Left forelimb (tissue), 1 donor: ENCODE results near the gene GMPR.
A peak's percentile ranks its signal among the peaks of the same experiment; 100 is the strongest.

ENCODE experiments used
- DNase-seq: peaks from one replicate; pipeline ENCODE4 v3.0.0-alpha.2; 2018; ENCODE audit warnings: low spot score

The GMPR gene

DNA sequence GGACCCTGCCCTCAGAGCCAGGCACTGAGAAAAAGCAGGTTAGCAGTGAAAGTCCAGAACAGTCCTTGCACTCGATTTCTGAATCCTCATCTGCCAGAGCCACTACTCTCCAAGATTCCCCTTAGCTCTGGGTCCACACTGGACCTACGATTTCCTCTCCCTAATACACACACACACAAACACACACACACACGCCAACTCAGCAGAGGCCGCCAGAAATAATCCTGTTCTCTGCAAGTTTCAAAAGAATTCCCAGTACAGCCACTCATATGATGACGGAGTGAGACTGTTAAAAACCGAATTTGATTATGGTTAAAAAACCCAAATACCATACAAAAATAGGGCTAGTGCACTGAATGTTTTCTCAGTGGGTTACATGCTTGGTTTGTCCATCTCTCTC lies 90.8 kb downstream of the GMPR start:
- DNase-seq, result no peak

GRCh38 chr6:16331384-16332174 lies 93.2 kb downstream of the GMPR start:
- DNase-seq, result no peak

GRCh38 chr6:16332175-16332542 lies 93.8 kb downstream of the GMPR start:
- DNase-seq, result peak; percentile 85

- no peak for DNase-seq
These were observed 95.2 kb downstream of the GMPR start for GRCh38 chr6:16333580-16333979.

GRCh38 chr6:16334671-16335070 lies 96.3 kb downstream of the GMPR start:
- no peak for DNase-seq

DNA sequence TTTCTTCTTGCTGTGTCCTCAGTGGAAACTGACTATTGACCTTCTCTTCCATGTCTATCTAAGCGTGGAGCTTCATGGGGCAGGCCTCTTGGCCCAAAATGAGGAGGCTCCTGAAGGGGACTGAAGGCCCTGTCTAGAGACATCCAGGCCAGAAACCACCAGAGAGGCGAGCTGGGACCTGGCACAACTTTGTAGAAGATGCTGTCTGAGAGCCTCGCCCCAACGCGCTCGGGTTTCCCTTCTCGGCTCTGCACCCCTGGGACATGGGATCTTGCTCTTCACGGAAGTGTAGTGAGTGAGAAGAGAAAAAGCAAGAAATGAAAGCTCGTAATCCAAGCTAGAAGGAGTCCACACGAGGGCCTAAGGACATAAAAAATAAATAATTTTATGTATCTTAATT lies 96.8 kb downstream of the GMPR start:
- DNase-seq, result no peak

GRCh38 chr6:16336056-16336818 lies 97.8 kb downstream of the GMPR start:
- no peak for DNase-seq

- no peak for DNase-seq
These were observed 98.5 kb downstream of the GMPR start for GRCh38 chr6:16336911-16337294.

DNA sequence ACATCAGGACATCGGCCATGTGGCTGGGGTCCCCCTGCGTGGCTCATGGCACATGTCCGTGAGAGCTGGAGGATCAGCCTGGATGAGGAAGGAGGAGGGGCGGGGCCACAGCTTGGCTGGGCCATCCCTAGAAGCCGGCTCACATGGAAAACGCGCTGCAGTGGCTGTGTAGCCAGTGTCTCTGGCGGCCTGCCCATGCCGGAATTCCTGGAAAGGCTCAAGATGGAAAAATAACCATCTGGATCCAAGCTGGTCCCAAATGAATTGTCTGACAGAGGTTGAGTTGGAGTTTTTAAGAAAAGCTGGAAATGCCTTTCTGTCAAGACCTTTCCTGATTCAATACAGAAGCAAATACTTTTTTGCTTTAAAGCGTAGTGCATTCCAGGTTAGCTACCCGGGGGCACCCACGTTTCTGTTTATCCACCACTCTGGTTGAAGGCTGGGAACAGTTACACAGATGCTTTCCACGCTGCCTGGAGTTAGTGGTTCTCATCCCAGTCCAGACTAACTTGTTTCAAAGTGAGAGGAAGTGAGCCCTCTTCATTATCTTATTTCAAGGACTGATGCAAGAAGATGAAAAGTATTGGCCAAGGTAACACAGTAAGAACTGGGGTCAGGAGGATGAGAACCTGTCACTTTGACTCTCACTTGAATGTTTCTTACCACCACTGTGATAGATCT lies 99.0 kb downstream of the GMPR start:
- peak; percentile 98 for DNase-seq

GRCh38 chr6:16338577-16339264 lies 100.3 kb downstream of the GMPR start:
- DNase-seq, result no peak

DNA sequence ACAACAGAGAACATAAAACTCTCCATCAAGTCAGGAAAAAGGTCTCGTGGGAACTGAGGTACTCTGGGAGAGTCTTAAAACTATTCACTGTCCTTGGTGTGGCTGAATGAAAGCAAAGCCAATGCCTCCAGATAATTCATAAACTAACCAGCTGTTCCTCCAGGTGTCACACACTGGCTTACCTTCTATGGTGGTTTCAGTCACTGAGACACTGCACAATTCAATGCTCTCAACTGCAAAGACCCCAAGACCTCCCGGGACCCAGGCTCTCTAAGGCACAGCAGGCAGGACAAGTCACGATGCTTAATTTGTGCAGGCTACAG lies 100.8 kb downstream of the GMPR start:
- no peak for DNase-seq

- no peak for DNase-seq
These were observed 105.2 kb downstream of the GMPR start for GRCh38 chr6:16343593-16343992.

DNA sequence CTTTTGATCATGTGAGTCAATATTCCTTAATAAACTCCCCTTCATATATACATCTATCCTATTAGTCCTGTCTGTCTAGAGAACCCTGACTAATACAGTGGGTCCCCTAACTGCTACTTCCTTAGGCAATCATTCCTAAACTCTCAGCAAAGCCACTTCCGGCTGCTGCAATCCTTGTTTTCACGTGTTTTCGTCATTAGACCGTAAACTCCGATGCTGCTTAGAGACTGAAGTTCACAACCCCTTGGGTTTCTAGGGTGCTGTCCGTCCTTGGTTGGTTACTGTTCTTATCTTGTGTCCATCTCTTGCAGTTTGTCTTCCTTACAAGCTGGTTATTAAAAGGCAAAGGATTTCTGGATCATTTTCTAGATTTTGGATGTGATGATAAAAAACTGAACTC lies 106.4 kb downstream of the GMPR start:
- no peak for DNase-seq
